Pancreas (tissue), 10 donors: ENCODE results near the gene NKTR. TPM values are rescaled to one million over a fixed set of nuclear protein-coding genes. Genes with fewer than 3 reads are reported as not detected.

Source experiments
- ATAC-seq, 4 donors: fragments of 200-7000 bp; cut with Tn5 transposase; one replicate each; pipeline versions ENCODE4 v1.8.0 to v1.9.1; 2020; ENCODE audit warnings: mild to moderate bottlenecking in 4 of 4, moderate library complexity in 4 of 4
- DNase-seq, 6 donors: peaks; one replicate each; pipeline ENCODE4 v3.0.0-alpha.2; 2020
- FAIRE-seq: peaks from 2 replicates; lab custom pipeline; 2012; peaks lifted over from hg19 to GRCh38; lab: Jason Lieb, UNC
- H3K27ac ChIP-seq, 4 donors: fragments of 200-600 bp; sonication (generic); 1 replicate in 3 of 4; 2 replicates in 1 of 4; pipeline versions ENCODE4 v1.5.0 to v1.8.0; 2020
- H3K27me3 ChIP-seq, 4 donors: fragments of 200-600 bp; one replicate each; pipeline ENCODE4 v1.8.0; 2021
- H3K36me3 ChIP-seq, 3 donors: fragments of 200-600 bp; sonication (generic) in 1 of 3; one replicate each; pipeline versions ENCODE4 v1.5.0 to v1.8.0; 2020 to 2021
- H3K4me1 ChIP-seq, 3 donors: fragments of 200-600 bp; one replicate each; pipeline ENCODE4 v1.8.0; 2021
- H3K4me3 ChIP-seq, 4 donors: fragments of 200-600 bp; sonication (generic) in 2 of 4; one replicate each; pipeline versions ENCODE4 v1.5.0 to v1.8.0; 2020 to 2021
- H3K9me3 ChIP-seq, 4 donors: fragments of 200-600 bp; one replicate each; pipeline ENCODE4 v1.8.0; 2021
- CTCF ChIP-seq, 4 donors: fragments of 200-600 bp; sonication (generic) in 3 of 4; IDR thresholded peaks; one replicate each; pipeline versions ENCODE4 v1.5.0 to v1.8.0; 2021; ENCODE audit warnings: antibody characterized with exemption in 4 of 4
- WGBS, 2 donors: extraction: QIAGEN DNeasy Blood & Tissue Kit; methylation state at CpG; one replicate each; pipeline ENCODE4 v1.1.7; 2013; 5-methylcytosine and 5-hydroxymethylcytosine counted together
- intact Hi-C, 3 donors: fragments of 100-400 bp; cut with DNase I; formaldehyde crosslinking; loops; one replicate each; pipeline versions ENCODE4 v1.11.1 to v1.14.2; 2022
- polyA plus RNA-seq, 2 donors: library from polyadenylated mRNA; stranded (reverse); fragments of 200-250 nt; gene quantifications; one replicate each; pipeline ENCODE4 v1.2.3, GENCODE V29; 2013
- total RNA-seq, 6 donors: library from RNA; stranded (reverse); fragmentation: NEBNext Ultra II Directional in 4 of 6; extraction: Animal tissue kit (Norgen Biotek cat#: 25700) in 4 of 6; gene quantifications; one replicate each; pipeline versions ENCODE4 v1.2.1 to v1.2.4, GENCODE V29; 2021 to 2023
- donor health status: healthy with polysubstance abuse.
- donor health status: DM: no; HTN: no; CAD: no; lungs with moderate emphysema.
- donor health status: DM: no; HTN: no; CAD: no.
- donor health status: control.
- donor health status: control.
- donor health status: Bipolar disorder and iron deficiency.
- donor health status: DM: yes; HTN: yes; CAD: no.
- donor health status: DM: no; HTN: no; CAD: no.
- donor health status: DM: no; HTN: no; CAD: no.
- donor health status: DM: yes; HTN: yes; CAD: no.

Gene NKTR
- total and polyA plus RNA-seq, 8 donors: 15.5 to 46.8 (median 33.0) TPM

- Histone ChIP-seq H3K27ac (no peak overlapping the region), H3K36me3 (no peaks in the 10 kb centered on the region), H3K4me3 (no peak overlapping the region), H3K4me1 (no peaks in the 10 kb centered on the region), H3K27me3 (no peaks in the 10 kb centered on the region), H3K9me3 (no peaks in the 10 kb centered on the region)
- intact Hi-C loops: no loop called here
- FAIRE-seq: no peak
- no peak for DNase-seq
- WGBS, 2 donors: 31 to 47% methylated on average over 1 of the region's 1 CpG
- ATAC-seq: no peak
- no peak for TF ChIP-seq CTCF (IDR thresholded peaks at IDR 0.05)
Measured at GRCh38 chr3:42672515-42672914, 72.0 kb downstream of the NKTR start.

- no peak for DNase-seq
- no peaks in the 10 kb centered on the region for H3K4me1 ChIP-seq
Measured at GRCh38 chr3:42673082-42673481, 72.6 kb downstream of the NKTR start.

DNA sequence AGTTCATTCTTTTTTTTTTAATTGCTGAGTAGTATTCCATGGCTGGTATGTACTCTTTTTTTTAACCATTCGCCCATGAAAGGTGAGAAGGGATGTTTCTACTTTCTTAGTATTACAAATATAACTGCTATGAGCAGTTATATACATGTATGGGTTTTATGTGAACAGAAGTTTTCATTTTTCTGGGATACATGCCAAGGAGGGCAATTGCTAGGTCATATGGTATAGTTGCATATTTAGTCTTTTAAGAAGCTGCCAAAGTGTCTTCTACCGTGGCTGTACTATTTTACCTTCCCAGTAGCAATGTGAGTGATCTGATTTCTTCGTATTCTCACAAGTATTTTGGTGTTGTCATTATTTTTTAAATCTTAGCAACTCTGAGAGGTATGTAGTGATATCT is 73.7 kb downstream of the NKTR start:
- Histone ChIP-seq H3K4me3 (no peak overlapping the region), H3K4me1 (no peaks in the 10 kb centered on the region), H3K9me3 (no peaks in the 10 kb centered on the region), H3K36me3 (no peaks in the 10 kb centered on the region), H3K27me3 (no peaks in the 10 kb centered on the region), H3K27ac (no peak overlapping the region)
- no peak for ATAC-seq
- no peak for DNase-seq
- FAIRE-seq: no peak
- TF ChIP-seq CTCF (IDR thresholded peaks at IDR 0.05): no peak
- WGBS, 2 donors: 48 to 61% methylated on average over 3 of the region's 3 CpGs
- intact Hi-C loops: no loop called here

More at GRCh38 chr3:42673082-42673481, 72.6 kb downstream of the NKTR start:
- ATAC-seq: no peak
- Histone ChIP-seq H3K27ac (no peak overlapping the region), H3K36me3 (no peaks in the 10 kb centered on the region), H3K4me3 (no peak overlapping the region), H3K9me3 (no peaks in the 10 kb centered on the region), H3K27me3 (no peaks in the 10 kb centered on the region)
- intact Hi-C loops: no loop called here
- TF ChIP-seq CTCF (IDR thresholded peaks at IDR 0.05): no peak
- FAIRE-seq: no peak

- Histone ChIP-seq H3K27me3 (no peaks in the 10 kb centered on the region), H3K36me3 (no peaks in the 10 kb centered on the region), H3K4me1 (no peaks in the 10 kb centered on the region), H3K27ac (no peak overlapping the region), H3K4me3 (no peak overlapping the region), H3K9me3 (no peaks in the 10 kb centered on the region)
- intact Hi-C loops: no loop called here
- FAIRE-seq (no peak), ATAC-seq (no peak), DNase-seq (no peak)
- TF ChIP-seq CTCF (IDR thresholded peaks at IDR 0.05): no peak
- 62 to 81% methylated on average over 2 of the region's 2 CpGs for WGBS, 2 donors
Measured at GRCh38 chr3:42675909-42676308, 75.4 kb downstream of the NKTR start.

- no peaks in the 10 kb centered on the region for H3K27me3 ChIP-seq
- ATAC-seq (no peak), FAIRE-seq (no peak), DNase-seq (no peak)
- WGBS, 2 donors: 70 to 84% methylated on average over 2 of the region's 2 CpGs
- H3K27ac ChIP-seq: no peak overlapping the region
- H3K36me3 ChIP-seq: no peaks in the 10 kb centered on the region
- no peaks in the 10 kb centered on the region for H3K9me3 ChIP-seq
- intact Hi-C loops: no loop called here
- no peak overlapping the region for H3K4me3 ChIP-seq
- no peaks in the 10 kb centered on the region for H3K4me1 ChIP-seq
- no peak for TF ChIP-seq CTCF (IDR thresholded peaks at IDR 0.05)
Measured at GRCh38 chr3:42678447-42678846, 78.0 kb downstream of the NKTR start.
